Ascending aorta (tissue), 2 donors: Measurements from ENCODE around the gene HYAL2. TPM values are rescaled to one million over a fixed set of nuclear protein-coding genes. Genes with fewer than 3 reads are reported as not detected.
A peak's percentile ranks its signal among the peaks of the same experiment; 100 is the strongest.

Experiments
- DNase-seq, 2 donors: peaks; one replicate each; pipeline ENCODE4 v3.0.0-alpha.2; 2019; ENCODE audit warnings: low spot score in 2 of 2
- H3K27ac ChIP-seq, 2 donors: fragments of 200-600 bp; sonication (generic); one replicate each; pipeline ENCODE4 v1.5.1; 2016 to 2017; ENCODE audit warnings: mild to moderate bottlenecking in 1 of 2
- H3K27me3 ChIP-seq: fragments of 200-600 bp; sonication (generic); one replicate; pipeline ENCODE4 v1.5.1; 2017
- H3K36me3 ChIP-seq, 2 donors: fragments of 200-600 bp; sonication (generic); one replicate each; pipeline ENCODE4 v1.5.1; 2016
- H3K4me1 ChIP-seq, 2 donors: fragments of 200-600 bp; sonication (generic); one replicate each; pipeline ENCODE4 v1.5.1; 2016 to 2017; ENCODE audit warnings: mild to moderate bottlenecking in 1 of 2
- H3K4me3 ChIP-seq, 2 donors: fragments of 200-600 bp; sonication (generic); one replicate each; pipeline ENCODE4 v1.5.1; 2016 to 2017; ENCODE audit warnings: mild to moderate bottlenecking in 1 of 2
- H3K9me3 ChIP-seq, 2 donors: fragments of 200-600 bp; sonication (generic); one replicate each; pipeline ENCODE4 v1.5.1; 2016
- intact Hi-C: fragments of 100-400 bp; cut with DNase I; formaldehyde crosslinking; loops from one replicate; pipeline ENCODE4 v1.15.1; 2023
- total RNA-seq: library from RNA; depleted of rRNA; stranded (reverse); fragments of >200 nt; gene quantifications from one replicate; pipeline ENCODE4 v1.1.0, GENCODE V29; 2016
- TF ChIP-seq, protein P1 (sequence below), 3 experiments: fragments of 200-600 bp in 2 of 3; fragments of 450-650 bp in 1 of 3; sonication (generic) in 2 of 3; IDR thresholded peaks; one replicate each; pipeline ENCODE4 v1.5.1; 2016 to 2019; ENCODE audit warnings: antibody characterized with exemption in 3 of 3, mild to moderate bottlenecking in 1 of 3, moderate library complexity in 1 of 3

Gene HYAL2
- total RNA-seq, 1 donor from 2014 or later: 449 TPM

DNA sequence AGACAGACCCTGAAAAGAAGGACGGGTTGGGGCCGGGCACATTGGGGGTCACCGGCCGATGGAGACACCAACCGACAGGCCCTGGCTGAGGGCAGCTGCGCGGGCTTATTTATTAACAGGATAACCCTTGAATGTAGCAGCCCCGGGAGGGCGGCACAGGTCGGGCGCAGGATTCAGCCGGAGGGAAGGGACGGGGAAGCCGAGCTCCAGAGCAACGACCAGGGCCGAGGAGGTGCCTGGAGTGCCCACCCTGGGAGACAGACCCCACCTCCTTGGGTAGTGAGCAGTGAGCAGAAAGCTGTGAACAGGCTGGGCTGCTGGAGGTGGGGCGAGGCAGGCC lies 45.8 kb downstream of the HYAL2 start:
- Histone ChIP-seq H3K27ac (no peak overlapping the region), H3K36me3 (peaks cover 0 to 11% of the 10 kb centered on the region in 2 donors), H3K4me3 (no peak overlapping the region), H3K9me3 (no peaks in the 10 kb centered on the region), H3K4me1 (peaks cover 11 to 12% of the 10 kb centered on the region in 2 donors), H3K27me3 (no peaks in the 10 kb centered on the region)
- TF ChIP-seq, protein P1, sequence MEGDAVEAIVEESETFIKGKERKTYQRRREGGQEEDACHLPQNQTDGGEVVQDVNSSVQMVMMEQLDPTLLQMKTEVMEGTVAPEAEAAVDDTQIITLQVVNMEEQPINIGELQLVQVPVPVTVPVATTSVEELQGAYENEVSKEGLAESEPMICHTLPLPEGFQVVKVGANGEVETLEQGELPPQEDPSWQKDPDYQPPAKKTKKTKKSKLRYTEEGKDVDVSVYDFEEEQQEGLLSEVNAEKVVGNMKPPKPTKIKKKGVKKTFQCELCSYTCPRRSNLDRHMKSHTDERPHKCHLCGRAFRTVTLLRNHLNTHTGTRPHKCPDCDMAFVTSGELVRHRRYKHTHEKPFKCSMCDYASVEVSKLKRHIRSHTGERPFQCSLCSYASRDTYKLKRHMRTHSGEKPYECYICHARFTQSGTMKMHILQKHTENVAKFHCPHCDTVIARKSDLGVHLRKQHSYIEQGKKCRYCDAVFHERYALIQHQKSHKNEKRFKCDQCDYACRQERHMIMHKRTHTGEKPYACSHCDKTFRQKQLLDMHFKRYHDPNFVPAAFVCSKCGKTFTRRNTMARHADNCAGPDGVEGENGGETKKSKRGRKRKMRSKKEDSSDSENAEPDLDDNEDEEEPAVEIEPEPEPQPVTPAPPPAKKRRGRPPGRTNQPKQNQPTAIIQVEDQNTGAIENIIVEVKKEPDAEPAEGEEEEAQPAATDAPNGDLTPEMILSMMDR (IDR thresholded peaks at IDR 0.05): no peak
- DNase-seq: no peak
- intact Hi-C loops: no loop called here

DNA sequence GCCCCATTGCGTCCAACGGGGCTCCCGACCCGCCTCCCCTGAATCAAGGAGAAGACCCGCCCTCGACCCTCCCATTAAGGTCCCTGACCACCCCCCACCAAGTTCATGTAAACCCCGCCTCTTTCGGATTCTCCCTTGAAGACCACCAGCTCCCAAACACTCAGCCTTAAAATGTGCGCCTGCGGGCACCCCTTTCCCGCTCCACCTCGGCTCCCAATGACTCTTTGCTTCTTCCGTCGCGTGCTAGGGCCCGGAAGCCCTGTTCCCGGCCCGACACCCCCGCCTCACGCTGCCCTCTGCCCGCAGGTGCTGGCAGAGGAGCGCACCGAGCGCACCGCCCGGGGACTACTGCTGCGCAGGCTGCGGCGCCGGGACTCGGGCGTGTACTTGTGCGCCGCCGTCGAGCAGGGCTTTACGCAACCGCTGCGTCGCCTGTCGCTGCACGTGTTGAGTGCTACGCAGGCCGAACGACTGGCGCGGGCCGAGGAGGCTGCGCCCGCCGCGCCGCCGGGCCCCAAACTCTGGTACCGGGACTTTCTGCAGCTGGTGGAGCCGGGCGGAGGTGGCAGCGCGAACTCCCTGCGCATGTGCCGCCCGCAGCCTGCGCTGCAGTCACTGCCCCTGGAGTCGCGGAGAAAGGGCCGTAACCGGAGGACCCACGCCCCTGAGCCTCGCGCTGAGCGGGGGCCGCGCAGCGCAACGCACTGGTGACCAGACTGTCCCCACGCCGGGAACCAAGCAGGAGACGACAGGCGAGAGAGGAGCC lies 46.4 kb downstream of the HYAL2 start:
- H3K27ac ChIP-seq: no peak overlapping the region
- no peaks in the 10 kb centered on the region for H3K27me3 ChIP-seq
- TF ChIP-seq, protein P1 (IDR thresholded peaks at IDR 0.05): no peak
- intact Hi-C loops: no loop called here
- no peaks in the 10 kb centered on the region for H3K9me3 ChIP-seq
- no peak overlapping the region for H3K4me3 ChIP-seq
- peaks cover 11 to 12% of the 10 kb centered on the region in 2 donors for H3K4me1 ChIP-seq
- no peak for DNase-seq
- H3K36me3 ChIP-seq: peaks cover 0 to 11% of the 10 kb centered on the region in 2 donors

DNA sequence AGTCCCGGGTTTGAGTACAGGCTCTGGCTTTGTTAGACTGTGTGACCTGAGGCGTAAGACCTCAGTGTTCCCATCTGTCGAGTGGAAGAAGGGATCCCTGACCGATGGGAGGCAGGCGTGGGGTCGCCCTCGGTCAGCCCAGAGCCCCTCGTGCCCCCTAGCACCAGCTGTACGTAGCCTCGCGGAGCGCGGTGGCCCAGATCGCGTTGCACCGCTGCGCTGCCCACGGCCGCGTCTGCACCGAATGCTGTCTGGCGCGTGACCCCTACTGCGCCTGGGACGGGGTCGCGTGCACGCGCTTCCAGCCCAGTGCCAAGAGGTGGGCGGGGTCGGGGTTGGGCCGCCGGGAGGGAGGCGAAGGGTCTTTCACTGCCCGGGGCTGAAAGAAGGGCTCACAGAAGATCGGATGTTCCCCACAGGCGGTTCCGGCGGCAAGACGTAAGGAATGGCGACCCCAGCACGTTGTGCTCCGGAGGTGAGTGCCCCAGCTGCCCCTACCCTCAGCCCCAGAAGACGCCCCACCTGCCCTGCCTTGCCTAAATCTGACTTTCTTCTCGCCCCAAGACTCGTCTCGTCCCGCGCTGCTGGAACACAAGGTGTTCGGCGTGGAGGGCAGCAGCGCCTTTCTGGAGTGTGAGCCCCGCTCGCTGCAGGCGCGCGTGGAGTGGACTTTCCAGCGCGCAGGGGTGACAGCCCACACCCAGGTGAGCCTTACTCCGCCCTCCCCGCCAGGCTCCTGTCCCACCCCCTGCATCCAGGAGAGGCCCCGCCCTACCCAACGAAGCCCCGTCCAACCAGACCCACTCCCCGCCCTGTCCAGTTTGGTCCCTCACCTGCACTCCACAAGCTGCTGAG lies 47.2 kb downstream of the HYAL2 start:
- H3K36me3 ChIP-seq: peaks cover 0 to 11% of the 10 kb centered on the region in 2 donors
- H3K27me3 ChIP-seq: no peaks in the 10 kb centered on the region
- no peak for DNase-seq
- H3K27ac ChIP-seq: no peak overlapping the region
- intact Hi-C loops: no loop called here
- H3K4me3 ChIP-seq: no peak overlapping the region
- TF ChIP-seq, protein P1 (IDR thresholded peaks at IDR 0.05): no peak
- no peaks in the 10 kb centered on the region for H3K9me3 ChIP-seq
- peaks cover 11 to 15% of the 10 kb centered on the region in 2 donors for H3K4me1 ChIP-seq

DNA sequence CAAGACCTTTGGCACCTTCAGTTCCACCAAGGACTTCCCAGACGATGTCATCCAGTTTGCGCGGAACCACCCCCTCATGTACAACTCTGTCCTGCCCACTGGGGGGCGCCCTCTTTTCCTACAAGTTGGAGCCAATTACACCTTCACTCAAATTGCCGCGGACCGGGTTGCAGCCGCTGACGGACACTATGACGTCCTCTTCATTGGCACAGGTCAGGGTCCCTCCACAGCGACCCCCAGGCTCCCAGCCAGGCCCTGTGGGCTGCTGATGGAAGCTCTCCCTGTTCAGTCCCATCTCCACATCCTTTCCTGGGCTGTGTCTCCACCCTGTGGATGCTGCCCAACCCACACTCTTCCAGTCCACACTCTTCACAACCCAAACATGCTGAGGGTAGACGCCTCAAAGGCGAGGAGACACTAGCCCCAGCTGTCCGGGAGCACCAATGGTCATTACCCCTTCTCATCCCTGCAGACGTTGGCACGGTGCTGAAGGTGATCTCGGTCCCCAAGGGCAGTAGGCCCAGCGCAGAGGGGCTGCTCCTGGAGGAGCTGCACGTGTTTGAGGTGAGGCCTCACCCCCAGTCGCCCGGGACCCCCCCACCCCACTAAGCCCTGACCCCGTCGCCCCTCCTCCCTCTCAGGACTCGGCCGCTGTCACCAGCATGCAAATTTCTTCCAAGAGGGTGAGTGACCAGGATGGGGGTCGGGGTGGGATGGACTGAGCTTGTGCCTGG lies 48.0 kb downstream of the HYAL2 start:
- no peak overlapping the region for H3K4me3 ChIP-seq
- H3K27ac ChIP-seq: no peak overlapping the region
- no peak for DNase-seq
- H3K9me3 ChIP-seq: no peaks in the 10 kb centered on the region
- intact Hi-C loops: loop anchor here (5.0 kb wide), 1 partner anchor 152 kb away; no protein-coding TSS in a partner anchor
- H3K27me3 ChIP-seq: no peaks in the 10 kb centered on the region
- TF ChIP-seq, protein P1 (IDR thresholded peaks at IDR 0.05): peak; percentile 41 to 59 (median 50)
- peaks cover 0 to 11% of the 10 kb centered on the region in 2 donors for H3K36me3 ChIP-seq
- peaks cover 11 to 23% of the 10 kb centered on the region in 2 donors for H3K4me1 ChIP-seq

DNA sequence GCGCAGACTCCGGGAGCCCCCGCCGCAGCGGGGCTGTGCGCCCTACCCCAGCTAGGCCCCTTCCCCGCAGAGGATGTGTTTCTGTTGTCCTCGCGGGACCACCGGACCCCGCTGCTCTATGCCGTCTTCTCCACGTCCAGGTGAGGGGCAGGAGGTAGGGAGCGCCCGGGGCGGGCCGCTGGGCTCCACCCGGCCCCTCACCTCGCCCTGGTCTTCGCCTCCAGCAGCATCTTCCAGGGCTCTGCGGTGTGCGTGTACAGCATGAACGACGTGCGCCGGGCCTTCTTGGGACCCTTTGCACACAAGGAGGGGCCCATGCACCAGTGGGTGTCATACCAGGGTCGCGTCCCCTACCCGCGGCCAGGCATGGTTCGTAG lies 48.9 kb downstream of the HYAL2 start:
- Histone ChIP-seq H3K27me3 (no peaks in the 10 kb centered on the region), H3K9me3 (no peaks in the 10 kb centered on the region), H3K36me3 (peaks cover 0 to 11% of the 10 kb centered on the region in 2 donors), H3K27ac (no peak overlapping the region), H3K4me3 (peak overlapping the region in 1 of 2 donors; percentile 60), H3K4me1 (peaks cover 12 to 27% of the 10 kb centered on the region in 2 donors)
- intact Hi-C loops: loop anchor here (1.0 to 5.0 kb wide), 4 partner anchors 13 to 151 kb away; no protein-coding TSS in a partner anchor
- TF ChIP-seq, protein P1 (IDR thresholded peaks at IDR 0.05): no peak
- DNase-seq: no peak
